Umbilical cord (tissue), 2 donors: ENCODE data around the gene SCN1B. TPM values are rescaled to one million over a fixed set of nuclear protein-coding genes. Genes with fewer than 3 reads are reported as not detected.
"Not testable (repeated sequence)": the region's sequence is repeated elsewhere in the genome, so short reads cannot be mapped to it uniquely, and the experiment has no call there.

Experiments
- DNase-seq: peaks from one replicate; pipeline ENCODE4 v3.0.0-alpha.2; 2015; ENCODE audit warnings: low spot score
- total RNA-seq: library from RNA; depleted of rRNA; stranded (reverse); fragments of >200 nt; gene quantifications from one replicate; pipeline ENCODE4 v1.2.3, GENCODE V29; 2014; ENCODE audit warnings: low replicate concordance; ENCODE audit not compliant: insufficient read depth

Gene SCN1B
- total RNA-seq, 1 donor from 2014 or later: 2.9 TPM

GRCh38 chr19:35000647-35001501 lies 29.4 kb upstream of the SCN1B start:
- peak; percentile 42 for DNase-seq

GRCh38 chr19:35002037-35002535 lies 28.2 kb upstream of the SCN1B start:
- DNase-seq: no peak

GRCh38 chr19:35004517-35005255 lies 25.6 kb upstream of the SCN1B start:
- DNase-seq: no peak

GRCh38 chr19:35005256-35005977 lies 24.9 kb upstream of the SCN1B start:
- no peak for DNase-seq

- DNase-seq: not testable (repeated sequence)
Observed at GRCh38 chr19:35006007-35006341, 24.3 kb upstream of the SCN1B start.

GRCh38 chr19:35006342-35006998 lies 23.8 kb upstream of the SCN1B start:
- peak; percentile 34 for DNase-seq

GRCh38 chr19:35006999-35007365 lies 23.3 kb upstream of the SCN1B start:
- no peak for DNase-seq

GRCh38 chr19:35007427-35007826 lies 22.8 kb upstream of the SCN1B start:
- not testable (repeated sequence) for DNase-seq

GRCh38 chr19:35008891-35009341 lies 21.4 kb upstream of the SCN1B start:
- no peak for DNase-seq

- DNase-seq: no peak
Observed at GRCh38 chr19:35009424-35010415, 20.6 kb upstream of the SCN1B start.

GRCh38 chr19:35011091-35011689 lies 19.1 kb upstream of the SCN1B start:
- DNase-seq: no peak

- no peak for DNase-seq
Observed at GRCh38 chr19:35011737-35012682, 18.3 kb upstream of the SCN1B start.

GRCh38 chr19:35013041-35013819 lies 17.0 kb upstream of the SCN1B start:
- peak; percentile 69 for DNase-seq

- no peak for DNase-seq
Observed at GRCh38 chr19:35013820-35014754, 16.2 kb upstream of the SCN1B start.

- DNase-seq: not testable (repeated sequence)
Observed at GRCh38 chr19:35014774-35015173, 15.5 kb upstream of the SCN1B start.

- no peak for DNase-seq
Observed at GRCh38 chr19:35015270-35015953, 14.9 kb upstream of the SCN1B start.
